ENCODE measurements around the gene PLA2G5. TPM values are rescaled to one million over a fixed set of nuclear protein-coding genes. Genes with fewer than 3 reads are reported as not detected.

Gene PLA2G5
- total and polyA plus RNA-seq, 8 donors, result 0.12 to 2.0 (median 0.59) TPM; not detected in 1

- H3K4me3 ChIP-seq, result no peak overlapping the region
- H3K36me3 ChIP-seq, result no peaks in the 10 kb centered on the region
- H3K27me3 ChIP-seq, result no peaks in the 10 kb centered on the region
- ATAC-seq, result no peak
- WGBS, 2 donors, result 74 to 87% methylated on average over 7 of the region's 7 CpGs
- DNase-seq, result no peak
- intact Hi-C loops (cut with DNase I), result no loop called here
- FAIRE-seq, result no peak
- H3K4me1 ChIP-seq, result no peaks in the 10 kb centered on the region
- TF ChIP-seq, protein P1, sequence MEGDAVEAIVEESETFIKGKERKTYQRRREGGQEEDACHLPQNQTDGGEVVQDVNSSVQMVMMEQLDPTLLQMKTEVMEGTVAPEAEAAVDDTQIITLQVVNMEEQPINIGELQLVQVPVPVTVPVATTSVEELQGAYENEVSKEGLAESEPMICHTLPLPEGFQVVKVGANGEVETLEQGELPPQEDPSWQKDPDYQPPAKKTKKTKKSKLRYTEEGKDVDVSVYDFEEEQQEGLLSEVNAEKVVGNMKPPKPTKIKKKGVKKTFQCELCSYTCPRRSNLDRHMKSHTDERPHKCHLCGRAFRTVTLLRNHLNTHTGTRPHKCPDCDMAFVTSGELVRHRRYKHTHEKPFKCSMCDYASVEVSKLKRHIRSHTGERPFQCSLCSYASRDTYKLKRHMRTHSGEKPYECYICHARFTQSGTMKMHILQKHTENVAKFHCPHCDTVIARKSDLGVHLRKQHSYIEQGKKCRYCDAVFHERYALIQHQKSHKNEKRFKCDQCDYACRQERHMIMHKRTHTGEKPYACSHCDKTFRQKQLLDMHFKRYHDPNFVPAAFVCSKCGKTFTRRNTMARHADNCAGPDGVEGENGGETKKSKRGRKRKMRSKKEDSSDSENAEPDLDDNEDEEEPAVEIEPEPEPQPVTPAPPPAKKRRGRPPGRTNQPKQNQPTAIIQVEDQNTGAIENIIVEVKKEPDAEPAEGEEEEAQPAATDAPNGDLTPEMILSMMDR (IDR thresholded peaks at IDR 0.05), result no peak
- no peaks in the 10 kb centered on the region for H3K9me3 ChIP-seq
- H3K27ac ChIP-seq, result no peak overlapping the region
Observed at GRCh38 chr1:20072771-20073170, 2.8 kb downstream of the PLA2G5 start.

- intact Hi-C loops (cut with DNase I), result no loop called here
- no peaks in the 10 kb centered on the region for H3K9me3 ChIP-seq
- no peaks in the 10 kb centered on the region for H3K27me3 ChIP-seq
- H3K27ac ChIP-seq, result no peak overlapping the region
- H3K36me3 ChIP-seq, result no peaks in the 10 kb centered on the region
- no peak for FAIRE-seq
- TF ChIP-seq, protein P1 (IDR thresholded peaks at IDR 0.05), result no peak
- ATAC-seq, result no peak
- no peak overlapping the region for H3K4me3 ChIP-seq
- no peaks in the 10 kb centered on the region for H3K4me1 ChIP-seq
- WGBS, 2 donors, result 89 to 98% methylated on average over 2 of the region's 2 CpGs
- no peak for DNase-seq
Observed at GRCh38 chr1:20073256-20073655, 3.3 kb downstream of the PLA2G5 start.

GRCh38 chr1:20074055-20074724, 4.2 kb downstream of the PLA2G5 start:
- H3K4me3 ChIP-seq, result no peak overlapping the region
- H3K4me1 ChIP-seq, result no peaks in the 10 kb centered on the region
- no peak overlapping the region for H3K27ac ChIP-seq
- TF ChIP-seq, protein P1 (IDR thresholded peaks at IDR 0.05), result no peak
- no peaks in the 10 kb centered on the region for H3K36me3 ChIP-seq
- 73 to 80% methylated on average over 11 of the region's 11 CpGs for WGBS, 2 donors
- FAIRE-seq (no peak), ATAC-seq (no peak), DNase-seq (no peak)
- H3K27me3 ChIP-seq, result no peaks in the 10 kb centered on the region
- intact Hi-C loops (cut with DNase I), result no loop called here
- H3K9me3 ChIP-seq, result no peaks in the 10 kb centered on the region

DNA sequence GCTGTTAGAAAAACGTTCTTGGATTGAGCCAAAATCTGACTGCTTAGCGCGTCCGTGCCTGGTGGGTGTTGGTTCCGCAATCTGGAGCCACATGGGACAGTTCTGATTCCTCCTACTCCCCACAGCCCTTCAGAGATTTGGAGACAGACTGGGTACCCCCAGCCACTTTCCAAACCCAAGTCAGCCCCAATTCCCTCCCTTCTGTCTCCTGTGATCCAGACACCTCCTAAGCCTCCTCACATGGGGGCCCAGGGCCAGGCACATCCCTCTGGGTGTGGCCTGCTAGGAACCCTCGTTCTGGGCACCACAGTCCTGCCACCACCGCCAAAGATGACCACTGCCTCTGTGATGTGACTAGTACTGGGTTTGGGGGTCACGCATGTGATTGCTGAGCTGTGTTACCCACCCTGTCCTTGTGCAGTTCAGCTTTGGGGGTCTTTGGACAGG, 4.8 kb downstream of the PLA2G5 start:
- 71 to 76% methylated on average over 8 of the region's 8 CpGs for WGBS, 2 donors
- ATAC-seq, result peak in 1 of 4 donors; percentile 18
- intact Hi-C loops (cut with DNase I), result no loop called here
- TF ChIP-seq, protein P1 (IDR thresholded peaks at IDR 0.05), result no peak
- no peaks in the 10 kb centered on the region for H3K4me1 ChIP-seq
- H3K27me3 ChIP-seq, result no peaks in the 10 kb centered on the region
- H3K36me3 ChIP-seq, result no peaks in the 10 kb centered on the region
- FAIRE-seq, result no peak
- H3K4me3 ChIP-seq, result no peak overlapping the region
- H3K9me3 ChIP-seq, result no peaks in the 10 kb centered on the region
- no peak overlapping the region for H3K27ac ChIP-seq
- DNase-seq, result no peak

GRCh38 chr1:20075345-20075744, 5.4 kb downstream of the PLA2G5 start:
- no peak for FAIRE-seq
- H3K27ac ChIP-seq, result no peak overlapping the region
- no peaks in the 10 kb centered on the region for H3K4me1 ChIP-seq

More at GRCh38 chr1:20075345-20075744, 5.4 kb downstream of the PLA2G5 start:
- no peaks in the 10 kb centered on the region for H3K9me3 ChIP-seq
- DNase-seq (no peak), ATAC-seq (no peak)
- H3K4me3 ChIP-seq, result no peak overlapping the region
- H3K36me3 ChIP-seq, result no peaks in the 10 kb centered on the region
- H3K27me3 ChIP-seq, result no peaks in the 10 kb centered on the region
- TF ChIP-seq, protein P1 (IDR thresholded peaks at IDR 0.05), result no peak
- 70 to 72% methylated on average over 2 of the region's 2 CpGs for WGBS, 2 donors
- intact Hi-C loops (cut with DNase I), result no loop called here

All from pancreas (tissue), 10 donors.